MG63 (cell line): ENCODE data around the gene FAM124B. TPM values are rescaled to one million over a fixed set of nuclear protein-coding genes. Genes with fewer than 3 reads are reported as not detected.

ENCODE experiments used
- DNase-seq: peaks from one replicate; pipeline ENCODE4 v3.0.0-alpha.2; 2020
- H3K27me3 ChIP-seq: fragments of 250-450 bp; sonication (Bioruptor Pico); 2 replicates; pipeline ENCODE4 v1.5.1; 2020; ENCODE audit warnings: mild to moderate bottlenecking, moderate library complexity
- H3K36me3 ChIP-seq: fragments of 250-450 bp; sonication (Bioruptor Pico); 2 replicates; pipeline ENCODE4 v1.5.1; 2020; ENCODE audit warnings: mild to moderate bottlenecking, moderate library complexity
- H3K4me3 ChIP-seq: fragments of 250-450 bp; sonication (Bioruptor Pico); 2 replicates; pipeline ENCODE4 v1.5.1; 2020; ENCODE audit warnings: mild to moderate bottlenecking, moderate library complexity
- H3K9me3 ChIP-seq: fragments of 250-450 bp; sonication (Bioruptor Pico); 2 replicates; pipeline ENCODE4 v1.5.1; 2020; ENCODE audit warnings: mild to moderate bottlenecking, moderate library complexity
- total RNA-seq: library from RNA; depleted of rRNA; stranded (reverse); fragments of >200 nt; shearing (Covaris generic); gene quantifications from 2 replicates; pipeline ENCODE4 v1.2.3, GENCODE V29; 2014; ENCODE audit warnings: low replicate concordance; rRNA removed

The FAM124B gene
- not detected in 2 replicates for total RNA-seq

- no peaks in the 10 kb centered on the region for H3K27me3 ChIP-seq
- peak; percentile 3 for DNase-seq
- no peaks in the 10 kb centered on the region for H3K9me3 ChIP-seq
- no peaks in the 10 kb centered on the region for H3K36me3 ChIP-seq
- no peak within 1 kb of the TSS for H3K4me3 ChIP-seq
These were observed at the start of gene FAM124B for GRCh38 chr2:224401641-224402342. FAM124B (minus strand) TSS chr2:224402107; CDS start chr2:224401768, 339 bp downstream.

GRCh38 chr2:224449212-224450147, 47.6 kb upstream of the FAM124B start:
- no peak for DNase-seq
- Histone ChIP-seq H3K9me3 (no peaks in the 10 kb centered on the region), H3K4me3 (no peak overlapping the region), H3K36me3 (no peaks in the 10 kb centered on the region), H3K27me3 (peaks cover 5% of the 10 kb centered on the region)

- H3K9me3 ChIP-seq, result no peaks in the 10 kb centered on the region
- no peaks in the 10 kb centered on the region for H3K36me3 ChIP-seq
- H3K27me3 ChIP-seq, result peaks cover 5% of the 10 kb centered on the region
- no peak for DNase-seq
- no peak overlapping the region for H3K4me3 ChIP-seq
These were observed 46.3 kb upstream of the FAM124B start for GRCh38 chr2:224448236-224448635.

GRCh38 chr2:224444783-224445182, 42.9 kb upstream of the FAM124B start:
- H3K4me3 ChIP-seq, result no peak overlapping the region
- no peaks in the 10 kb centered on the region for H3K9me3 ChIP-seq
- H3K36me3 ChIP-seq, result no peaks in the 10 kb centered on the region
- no peak for DNase-seq
- peaks cover 3% of the 10 kb centered on the region; the same call in 1 of the 2 replicates for H3K27me3 ChIP-seq

GRCh38 chr2:224444021-224444420, 42.1 kb upstream of the FAM124B start:
- H3K36me3 ChIP-seq, result no peaks in the 10 kb centered on the region
- H3K4me3 ChIP-seq, result no peak overlapping the region
- H3K27me3 ChIP-seq, result no peaks in the 10 kb centered on the region
- DNase-seq, result no peak
- no peaks in the 10 kb centered on the region for H3K9me3 ChIP-seq

GRCh38 chr2:224442071-224442967, 40.4 kb upstream of the FAM124B start:
- Histone ChIP-seq H3K9me3 (no peaks in the 10 kb centered on the region), H3K4me3 (peak overlapping the region; percentile 51), H3K36me3 (no peaks in the 10 kb centered on the region), H3K27me3 (no peaks in the 10 kb centered on the region)
- peak; percentile 27 for DNase-seq

- Histone ChIP-seq H3K27me3 (no peaks in the 10 kb centered on the region), H3K36me3 (no peaks in the 10 kb centered on the region)
- no peak for DNase-seq
These were observed 39.1 kb upstream of the FAM124B start for GRCh38 chr2:224440988-224441387.

GRCh38 chr2:224438726-224439125, 36.8 kb upstream of the FAM124B start:
- Histone ChIP-seq H3K9me3 (no peaks in the 10 kb centered on the region), H3K36me3 (no peaks in the 10 kb centered on the region), H3K4me3 (no peak overlapping the region), H3K27me3 (no peaks in the 10 kb centered on the region)
- no peak for DNase-seq

More at GRCh38 chr2:224440988-224441387, 39.1 kb upstream of the FAM124B start:
- H3K9me3 ChIP-seq, result no peaks in the 10 kb centered on the region
- no peak overlapping the region for H3K4me3 ChIP-seq

GRCh38 chr2:224436634-224437033, 34.7 kb upstream of the FAM124B start:
- Histone ChIP-seq H3K4me3 (no peak overlapping the region), H3K36me3 (no peaks in the 10 kb centered on the region), H3K9me3 (no peaks in the 10 kb centered on the region), H3K27me3 (no peaks in the 10 kb centered on the region)
- DNase-seq, result no peak

GRCh38 chr2:224434618-224435017, 32.7 kb upstream of the FAM124B start:
- Histone ChIP-seq H3K36me3 (no peaks in the 10 kb centered on the region), H3K4me3 (no peak overlapping the region), H3K27me3 (no peaks in the 10 kb centered on the region), H3K9me3 (no peaks in the 10 kb centered on the region)
- DNase-seq, result no peak

GRCh38 chr2:224433442-224433841, 31.5 kb upstream of the FAM124B start:
- Histone ChIP-seq H3K36me3 (no peaks in the 10 kb centered on the region), H3K27me3 (no peaks in the 10 kb centered on the region), H3K9me3 (no peaks in the 10 kb centered on the region), H3K4me3 (no peak overlapping the region)
- DNase-seq, result no peak

- H3K36me3 ChIP-seq, result no peaks in the 10 kb centered on the region
- DNase-seq, result peak; percentile 17
These were observed 30.2 kb upstream of the FAM124B start for GRCh38 chr2:224432003-224432579.

GRCh38 chr2:224429441-224429810, 27.5 kb upstream of the FAM124B start:
- H3K9me3 ChIP-seq, result no peaks in the 10 kb centered on the region

More at GRCh38 chr2:224432003-224432579, 30.2 kb upstream of the FAM124B start:
- Histone ChIP-seq H3K9me3 (no peaks in the 10 kb centered on the region), H3K4me3 (no peak overlapping the region), H3K27me3 (no peaks in the 10 kb centered on the region)

GRCh38 chr2:224428787-224429440, 27.0 kb upstream of the FAM124B start:
- DNase-seq, result peak; percentile 4
- Histone ChIP-seq H3K36me3 (no peaks in the 10 kb centered on the region), H3K27me3 (no peaks in the 10 kb centered on the region), H3K4me3 (no peak overlapping the region), H3K9me3 (no peaks in the 10 kb centered on the region)

More at GRCh38 chr2:224429441-224429810, 27.5 kb upstream of the FAM124B start:
- DNase-seq, result no peak
- no peaks in the 10 kb centered on the region for H3K27me3 ChIP-seq
- no peaks in the 10 kb centered on the region for H3K36me3 ChIP-seq
- H3K4me3 ChIP-seq, result no peak overlapping the region

- Histone ChIP-seq H3K9me3 (no peaks in the 10 kb centered on the region), H3K27me3 (no peaks in the 10 kb centered on the region), H3K36me3 (no peaks in the 10 kb centered on the region), H3K4me3 (no peak overlapping the region)
- no peak for DNase-seq
These were observed 25.6 kb upstream of the FAM124B start for GRCh38 chr2:224427471-224427870.

- Histone ChIP-seq H3K4me3 (no peak overlapping the region), H3K9me3 (no peaks in the 10 kb centered on the region), H3K27me3 (no peaks in the 10 kb centered on the region), H3K36me3 (no peaks in the 10 kb centered on the region)
- DNase-seq, result no peak
These were observed 24.7 kb upstream of the FAM124B start for GRCh38 chr2:224426656-224427055.
